NOMO-1 treated with DMSO at 0.1 percent for 48 hours (cell line): ENCODE measurements around the gene RDH8.

ENCODE experiments used
- DNase-seq: peaks from one replicate; lab custom pipeline; 2025; ENCODE audit not compliant: unreplicated experiment; lab: John Stamatoyannopoulos, UW

Gene RDH8

DNA sequence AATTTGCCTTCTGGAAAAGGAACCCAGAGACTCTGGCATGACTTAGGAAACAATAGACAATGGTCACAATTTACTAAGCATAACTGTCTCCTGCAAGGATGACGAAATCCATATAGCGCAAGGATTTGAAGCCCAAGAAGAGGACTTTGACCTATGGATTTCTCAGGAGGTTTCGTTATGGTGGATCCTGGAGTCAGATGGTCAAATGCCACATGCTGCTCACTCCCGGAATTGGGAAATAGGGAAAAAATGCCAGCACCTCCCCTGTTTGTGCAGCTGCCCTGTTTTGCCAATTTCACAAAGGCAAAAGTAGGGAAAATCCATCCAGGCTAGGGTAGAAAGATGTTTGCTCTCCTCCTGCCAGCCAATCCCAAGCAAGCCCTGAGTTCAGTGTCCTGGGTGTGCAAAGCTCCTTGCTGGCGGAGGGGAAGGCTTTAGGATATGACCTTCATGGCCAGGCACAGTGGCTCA, 23.4 kb downstream of the RDH8 start:
- no peak for DNase-seq

DNA sequence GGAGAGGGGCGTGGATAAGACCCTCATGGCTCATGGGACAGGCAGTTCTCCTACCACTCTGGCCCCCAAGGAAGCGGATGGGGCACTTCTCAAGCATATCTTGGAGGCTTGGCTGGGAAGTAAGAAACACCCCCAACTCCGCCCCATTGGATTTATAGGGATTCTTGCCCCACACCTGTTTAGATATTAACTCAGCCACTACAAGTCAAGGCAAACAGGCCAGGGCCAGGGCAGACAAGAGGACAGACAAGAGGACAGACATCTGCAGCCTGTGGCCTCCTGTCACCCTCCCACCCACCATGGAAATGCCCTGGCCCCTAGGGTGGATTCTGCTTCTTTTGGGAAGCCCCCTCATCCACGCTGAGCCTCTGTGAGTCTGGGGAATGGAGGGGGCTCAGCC, 24.1 kb downstream of the RDH8 start:
- no peak for DNase-seq

DNA sequence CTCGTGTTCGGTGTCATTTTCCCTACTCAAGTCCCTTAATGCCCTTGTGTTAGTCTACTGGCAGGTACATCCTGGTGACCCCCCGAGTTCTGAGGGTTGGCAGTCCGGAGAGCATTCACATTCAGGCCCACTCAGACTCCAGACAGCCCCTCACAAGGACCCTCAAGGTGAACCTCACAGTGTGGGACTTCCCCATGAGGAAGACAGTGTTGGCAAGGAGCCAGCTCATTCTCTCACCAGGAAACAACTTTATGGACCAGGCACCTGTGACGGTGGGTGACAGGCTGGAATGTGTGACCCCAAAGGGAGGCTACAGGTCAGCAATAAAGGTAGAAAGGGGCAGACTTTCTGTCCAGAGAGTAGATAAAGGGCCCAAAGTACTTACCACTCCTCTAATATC, 24.5 kb downstream of the RDH8 start:
- no peak for DNase-seq

- no peak for DNase-seq
These were observed 30.1 kb downstream of the RDH8 start for GRCh38 chr19:10043286-10043927.

- no peak for DNase-seq
These were observed 31.1 kb downstream of the RDH8 start for GRCh38 chr19:10044390-10044789.

DNA sequence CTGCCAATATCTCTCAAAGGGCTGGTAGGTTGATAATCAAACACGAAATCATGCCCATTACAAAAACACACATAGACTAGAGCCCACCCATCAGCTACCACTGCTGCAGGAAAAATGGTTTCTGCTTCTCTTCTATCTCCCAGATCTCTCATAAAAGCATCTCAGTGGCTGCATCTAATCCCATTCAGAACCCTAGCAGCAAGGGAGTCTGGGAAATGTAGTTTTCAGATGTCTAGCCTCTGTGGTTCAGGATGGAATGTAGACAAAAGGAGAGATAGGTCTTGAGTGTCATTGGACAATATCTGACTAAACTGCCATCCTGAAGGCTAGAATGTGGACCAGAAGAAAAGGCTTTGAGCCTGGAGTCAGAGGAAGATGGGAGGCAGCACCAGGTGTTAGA, 32.1 kb downstream of the RDH8 start:
- DNase-seq: no peak

- DNase-seq: no peak
These were observed 36.3 kb downstream of the RDH8 start for GRCh38 chr19:10049626-10050025.

GRCh38 chr19:10052602-10053360, 39.5 kb downstream of the RDH8 start:
- no peak for DNase-seq

- no peak for DNase-seq
These were observed 48.5 kb downstream of the RDH8 start for GRCh38 chr19:10061717-10062310.

DNA sequence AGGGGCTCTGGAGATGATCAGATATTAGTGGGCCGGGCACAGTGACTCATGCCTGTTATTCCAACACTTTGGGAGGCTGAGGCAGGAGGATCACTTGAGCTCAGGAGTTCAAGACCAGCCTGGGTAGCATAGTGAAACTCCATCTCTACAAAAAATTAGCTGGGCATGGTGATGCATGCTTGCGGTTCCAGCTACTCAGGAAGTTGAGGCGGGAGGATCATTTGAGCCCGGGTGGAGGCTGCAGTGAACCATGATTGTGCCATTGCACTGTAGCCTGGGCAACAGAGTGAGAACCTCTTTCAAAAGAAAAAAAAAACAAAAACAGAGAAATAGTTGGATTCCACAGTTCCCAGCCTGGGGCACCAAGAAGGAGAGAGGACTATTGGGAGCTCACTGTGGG, 54.9 kb downstream of the RDH8 start:
- DNase-seq: no peak

DNA sequence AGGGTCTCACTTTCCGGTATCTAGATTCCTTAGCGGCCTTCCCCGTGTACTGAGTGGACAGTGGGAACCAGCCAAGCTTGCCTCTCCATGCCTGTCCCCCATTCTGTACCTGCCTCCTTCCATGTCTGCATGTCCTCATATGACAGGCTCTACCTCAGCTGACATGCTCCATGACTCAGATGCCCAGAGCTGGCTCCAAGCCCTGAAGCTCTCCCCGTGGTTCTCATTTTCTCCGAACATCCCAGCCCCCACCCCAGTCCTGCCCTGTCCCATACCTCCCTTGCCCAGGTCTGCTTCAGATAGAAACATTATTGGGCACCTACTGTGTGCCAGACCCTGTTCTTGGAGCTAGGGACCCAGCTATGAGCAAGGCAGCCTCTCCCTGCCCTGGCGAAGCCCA, 55.8 kb downstream of the RDH8 start:
- no peak for DNase-seq

GRCh38 chr19:10070730-10071446, 57.6 kb downstream of the RDH8 start:
- no peak for DNase-seq
